Measurements from ENCODE around the gene HS6ST1. TPM values are rescaled to one million over a fixed set of nuclear protein-coding genes. Genes with fewer than 3 reads are reported as not detected.

Gene HS6ST1
- total RNA-seq, 4 donors from 2014 or later, result 16.1 to 38.6 (median 26.5) TPM

- intact Hi-C loops (cut with DNase I; ENCODE audit: low total_unique reads) (loop anchor here (5.0 kb wide), 1 partner anchor 1075 kb away; no protein-coding TSS in a partner anchor), in situ Hi-C loops (cut with MboI; ENCODE audit: low pct_ligation_motif_present in 1 of 4, low pct_unique_long_range_greater_than_20kb in 1 of 4, low sequenced_read_pairs in 3 of 4) (no loop called here)
- 3% methylated on average over 67 of the region's 91 CpGs; no CpG with 5 or more reads in 1 of the 2 donors for WGBS, 2 donors (ENCODE audit: low coverage in 1 of 2)
Observed at GRCh38 chr2:128321784-128322714, 3.4 kb upstream of the HS6ST1 start.

GRCh38 chr2:128320906-128321771 lies 2.5 kb upstream of the HS6ST1 start:
- in situ Hi-C loops (cut with MboI; ENCODE audit: low pct_ligation_motif_present in 1 of 4, low pct_unique_long_range_greater_than_20kb in 1 of 4, low sequenced_read_pairs in 3 of 4), result no loop called here
- intact Hi-C loops (cut with DNase I; ENCODE audit: low total_unique reads), result loop anchor here (5.0 kb wide), 1 partner anchor 1076 kb away; no protein-coding TSS in a partner anchor
- Histone ChIP-seq H3K4me1 (peaks cover 7 to 32% (median 31%) of the 10 kb centered on the region in 4 donors), H3K27ac (peak overlapping the region; percentile 73 to 87 (median 79)), H3K4me3 (peak overlapping the region in 2 of 4 donors; percentile 69 to 89), H3K36me3 (no peaks in the 10 kb centered on the region), H3K9me3 (no peaks in the 10 kb centered on the region), H3K27me3 (no peaks in the 10 kb centered on the region)
- DNase-seq, result no peak
- WGBS, 2 donors (ENCODE audit: low coverage in 1 of 2), result 81% methylated on average over 18 of the region's 23 CpGs; no CpG with 5 or more reads in 1 of the 2 donors
- TF ChIP-seq POLR2AphosphoS5 (IDR thresholded peaks at IDR 0.05) (no peak), CTCF (IDR thresholded peaks at IDR 0.05) (no peak), EP300 (IDR thresholded peaks at IDR 0.05; ENCODE audit: low read depth) (no peak), POLR2A (IDR thresholded peaks at IDR 0.05) (no peak)

More at GRCh38 chr2:128321784-128322714, 3.4 kb upstream of the HS6ST1 start:
- H3K27ac ChIP-seq, result peak overlapping the region; percentile 73 to 87 (median 79)
- peak overlapping the region; percentile 45 to 89 (median 64) for H3K4me3 ChIP-seq
- peak; percentile 87 for DNase-seq
- H3K4me1 ChIP-seq, result peaks cover 6 to 24% (median 22%) of the 10 kb centered on the region in 4 donors
- TF ChIP-seq POLR2A (IDR thresholded peaks at IDR 0.05), result peak; percentile 17
- TF ChIP-seq EP300 (IDR thresholded peaks at IDR 0.05; ENCODE audit: low read depth), result no peak
- peak; percentile 41 to 98 (median 87) for TF ChIP-seq CTCF (IDR thresholded peaks at IDR 0.05)
- TF ChIP-seq POLR2AphosphoS5 (IDR thresholded peaks at IDR 0.05), result peak in 2 of 3 donors; percentile 17 to 37
- no peaks in the 10 kb centered on the region for H3K36me3 ChIP-seq
- no peaks in the 10 kb centered on the region for H3K9me3 ChIP-seq
- H3K27me3 ChIP-seq, result no peaks in the 10 kb centered on the region

GRCh38 chr2:128320192-128320905 lies 1.7 kb upstream of the HS6ST1 start:
- no peaks in the 10 kb centered on the region for H3K27me3 ChIP-seq
- TF ChIP-seq POLR2A (IDR thresholded peaks at IDR 0.05) (no peak), CTCF (IDR thresholded peaks at IDR 0.05) (no peak), POLR2AphosphoS5 (IDR thresholded peaks at IDR 0.05) (no peak), EP300 (IDR thresholded peaks at IDR 0.05; ENCODE audit: low read depth) (no peak)
- 85% methylated on average over 10 of the region's 11 CpGs; no CpG with 5 or more reads in 1 of the 2 donors for WGBS, 2 donors (ENCODE audit: low coverage in 1 of 2)
- intact Hi-C loops (cut with DNase I; ENCODE audit: low total_unique reads), result loop anchor here (5.0 kb wide), 1 partner anchor 1077 kb away; no protein-coding TSS in a partner anchor
- in situ Hi-C loops (cut with MboI; ENCODE audit: low pct_ligation_motif_present in 1 of 4, low pct_unique_long_range_greater_than_20kb in 1 of 4, low sequenced_read_pairs in 3 of 4), result no loop called here
- no peaks in the 10 kb centered on the region for H3K36me3 ChIP-seq
- H3K27ac ChIP-seq, result no peak overlapping the region
- H3K4me3 ChIP-seq, result no peak overlapping the region
- H3K4me1 ChIP-seq, result peaks cover 15 to 40% (median 37%) of the 10 kb centered on the region in 4 donors
- no peak for DNase-seq
- no peaks in the 10 kb centered on the region for H3K9me3 ChIP-seq
